Hepatocyte (in vitro differentiated cells): ENCODE results near the gene MICAL3.

ENCODE experiments used
- CTCF ChIP-seq: fragments of 200-600 bp; sonication (generic); IDR thresholded peaks from 2 replicates; pipeline ENCODE4 v1.5.1; 2016; ENCODE audit warnings: antibody characterized with exemption, mild to moderate bottlenecking; ENCODE audit not compliant: poor library complexity
- EZH2 ChIP-seq: fragments of 200-600 bp; sonication (generic); IDR thresholded peaks from 2 replicates; pipeline ENCODE4 v1.6.1; 2016; ENCODE audit warnings: antibody characterized with exemption, mild to moderate bottlenecking, borderline replicate concordance
- EZH2phosphoT487 ChIP-seq: fragments of 200-600 bp; sonication (generic); IDR thresholded peaks from one replicate; pipeline ENCODE4 v1.6.1; 2018; ENCODE audit warnings: antibody characterized with exemption, mild to moderate bottlenecking, low read depth, moderate library complexity; ENCODE audit not compliant: unreplicated experiment, severe bottlenecking

GRCh38 chr22:17791196-17791595, 233.2 kb downstream of the MICAL3 start:
- TF ChIP-seq CTCF (no peak), EZH2phosphoT487 (no peak), EZH2 (no peak)
